Cardiac muscle cell (in vitro differentiated cells and primary cell): Measurements from ENCODE around the gene PEAR1. TPM values are rescaled to one million over a fixed set of nuclear protein-coding genes. Genes with fewer than 3 reads are reported as not detected.

Experiments used
- DNase-seq, 2 donors: peaks; one replicate each; pipeline versions ENCODE4 v3.0.0 to v3.0.0-alpha.2; 2010 to 2017; ENCODE audit warnings: low read depth in 1 of 2, low spot score in 1 of 2
- H3K27ac ChIP-seq: fragments of 200-600 bp; sonication (generic); 2 replicates; pipeline ENCODE4 v1.5.1; 2016
- H3K27me3 ChIP-seq: fragments of 200-600 bp; sonication (generic); 2 replicates; pipeline ENCODE4 v1.6.0; 2016; ENCODE audit warnings: control low read depth
- H3K36me3 ChIP-seq: fragments of 200-600 bp; sonication (generic); 2 replicates; pipeline ENCODE4 v1.5.1; 2016; ENCODE audit warnings: control low read depth
- H3K4me1 ChIP-seq: fragments of 200-600 bp; sonication (generic); 2 replicates; pipeline ENCODE4 v1.8.1; 2017; ENCODE audit warnings: low read depth, mild to moderate bottlenecking, mixed run types
- H3K4me3 ChIP-seq: fragments of 200-600 bp; sonication (generic); 2 replicates; pipeline ENCODE4 v1.5.1; 2016; ENCODE audit warnings: mild to moderate bottlenecking
- H3K9me3 ChIP-seq: fragments of 200-600 bp; sonication (generic); 2 replicates; pipeline ENCODE4 v1.5.1; 2017; ENCODE audit warnings: low read depth, mild to moderate bottlenecking, control low read depth
- CTCF ChIP-seq: IDR thresholded peaks from 2 replicates; pipeline ENCODE4 v1.5.1; 2012; ENCODE audit warnings: low read depth, mild to moderate bottlenecking, low read length
- polyA plus RNA-seq: library from polyadenylated mRNA; unstranded; fragments of >200 nt; fragmentation: Nextera tagmentation; extraction: Ambion mirVana; gene quantifications from 2 replicates; pipeline ENCODE4 v1.2.1, GENCODE V29; 2016
- total RNA-seq: library from RNA; depleted of rRNA; stranded (reverse); fragments of >200 nt; gene quantifications from 2 replicates; pipeline ENCODE4 v1.2.3, GENCODE V29; 2016

The PEAR1 gene
- total and polyA plus RNA-seq, 2 experiments from 2014 or later, result 0.57 to 1.1 TPM

GRCh38 chr1:156852418-156852874 lies 41.1 kb upstream of the PEAR1 start:
- DNase-seq, result peak in 1 of 2 donors; percentile 58
- no peak overlapping the region for H3K27ac ChIP-seq
- TF ChIP-seq CTCF, result no peak
- H3K4me3 ChIP-seq, result no peak overlapping the region
- H3K36me3 ChIP-seq, result no peaks in the 10 kb centered on the region
- no peaks in the 10 kb centered on the region for H3K4me1 ChIP-seq
- no peaks in the 10 kb centered on the region for H3K9me3 ChIP-seq
- peaks cover 40% of the 10 kb centered on the region for H3K27me3 ChIP-seq

GRCh38 chr1:156853761-156854160 lies 39.8 kb upstream of the PEAR1 start:
- Histone ChIP-seq H3K9me3 (no peaks in the 10 kb centered on the region), H3K4me1 (peaks cover 4% of the 10 kb centered on the region), H3K36me3 (no peaks in the 10 kb centered on the region), H3K4me3 (no peak overlapping the region), H3K27ac (no peak overlapping the region), H3K27me3 (peaks cover 40% of the 10 kb centered on the region)
- TF ChIP-seq CTCF, result no peak
- DNase-seq, result no peak

GRCh38 chr1:156854634-156855033 lies 38.9 kb upstream of the PEAR1 start:
- Histone ChIP-seq H3K9me3 (no peaks in the 10 kb centered on the region), H3K36me3 (no peaks in the 10 kb centered on the region), H3K4me1 (peaks cover 4% of the 10 kb centered on the region), H3K27ac (no peak overlapping the region), H3K4me3 (no peak overlapping the region), H3K27me3 (peaks cover 40% of the 10 kb centered on the region)
- no peak for TF ChIP-seq CTCF
- DNase-seq, result no peak

- Histone ChIP-seq H3K9me3 (no peaks in the 10 kb centered on the region), H3K4me1 (peaks cover 4% of the 10 kb centered on the region), H3K27me3 (peaks cover 41% of the 10 kb centered on the region), H3K36me3 (no peaks in the 10 kb centered on the region), H3K4me3 (no peak overlapping the region), H3K27ac (no peak overlapping the region)
- DNase-seq, result no peak
- TF ChIP-seq CTCF, result no peak
These were observed 37.2 kb upstream of the PEAR1 start for GRCh38 chr1:156856282-156856785.

GRCh38 chr1:156857532-156857931 lies 36.0 kb upstream of the PEAR1 start:
- no peak for DNase-seq
- H3K27me3 ChIP-seq, result peaks cover 52% of the 10 kb centered on the region
- no peak overlapping the region for H3K27ac ChIP-seq
- no peaks in the 10 kb centered on the region for H3K9me3 ChIP-seq
- peaks cover 4% of the 10 kb centered on the region for H3K4me1 ChIP-seq
- TF ChIP-seq CTCF, result no peak
- no peak overlapping the region for H3K4me3 ChIP-seq
- H3K36me3 ChIP-seq, result no peaks in the 10 kb centered on the region
